ENCODE results near the gene CEMIP. TPM values are rescaled to one million over a fixed set of nuclear protein-coding genes. Genes with fewer than 3 reads are reported as not detected.

CEMIP gene
- polyA plus RNA-seq, 1 donor (not counting 4 experiments of a cell fraction or from before 2014, with no cell fraction given) = 2.3 TPM

GRCh38 chr15:80837006-80837405, 57.8 kb downstream of the CEMIP start:
- dilution Hi-C loops (cut with MboI; ENCODE audit: extremely low pct_ligation_motif_present, low sequenced_read_pairs) = no loop called here
- Histone ChIP-seq H3K27ac (ENCODE audit: control insufficient read depth, insufficient read depth, low read length) (no peak overlapping the region), H3K4me2 (ENCODE audit: control insufficient read depth, extremely low read depth, insufficient read depth, low read depth, low read length) (no peak overlapping the region), H3K79me2 (ENCODE audit: control insufficient read depth, insufficient read depth, low read length) (no peaks in the 10 kb centered on the region), H3K36me3 (ENCODE audit: control insufficient read depth in 2 of 2, extremely low read depth in 1 of 2, insufficient read depth in 2 of 2, low read length in 2 of 2) (no peaks in the 10 kb centered on the region), H3K4me3 (ENCODE audit: control insufficient read depth in 2 of 3, extremely low read depth in 1 of 3, insufficient read depth in 2 of 3, low read depth in 1 of 3, low read length in 3 of 3) (no peak overlapping the region), H3K9me3 (ENCODE audit: control insufficient read depth, low read depth, low read length) (no peaks in the 10 kb centered on the region), H3K4me1 (ENCODE audit: control insufficient read depth, extremely low read depth, insufficient read depth, low read length) (no peaks in the 10 kb centered on the region), H4K20me1 (ENCODE audit: control insufficient read depth, extremely low read depth, insufficient read depth, low read length) (no peaks in the 10 kb centered on the region), H3K27me3 (ENCODE audit: control insufficient read depth, extremely low read depth, insufficient read depth, low read length) (no peaks in the 10 kb centered on the region), H3K9me1 (ENCODE audit: control insufficient read depth, extremely low read depth, insufficient read depth, low read length) (no peaks in the 10 kb centered on the region), H3K9ac (ENCODE audit: control insufficient read depth, extremely low read depth, insufficient read depth, low read length) (no peak overlapping the region), H2AFZ (ENCODE audit: control insufficient read depth, low read length) (no peak overlapping the region)
- FAIRE-seq (no peak), DNase-seq (ENCODE audit: low read depth, low spot score) (no peak)
- TF ChIP-seq EZH2 (IDR thresholded peaks at IDR 0.05; ENCODE audit: low read length) (no peak), CTCF (optimal IDR thresholded peaks at IDR 0.05 in 1 of 3, IDR thresholded peaks at IDR 0.05 in 1 of 3, conservative IDR thresholded peaks at IDR 0.05 in 1 of 3; ENCODE audit: extremely low read depth in 1 of 3, insufficient read depth in 2 of 3, low read length in 3 of 3) (no peak)

GRCh38 chr15:80838012-80838411, 58.8 kb downstream of the CEMIP start:
- no peak overlapping the region for H3K4me2 ChIP-seq (ENCODE audit: control insufficient read depth, extremely low read depth, insufficient read depth, low read depth, low read length)
- H4K20me1 ChIP-seq (ENCODE audit: control insufficient read depth, extremely low read depth, insufficient read depth, low read length) = no peaks in the 10 kb centered on the region
- H3K27me3 ChIP-seq (ENCODE audit: control insufficient read depth, extremely low read depth, insufficient read depth, low read length) = no peaks in the 10 kb centered on the region
- no peaks in the 10 kb centered on the region for H3K9me1 ChIP-seq (ENCODE audit: control insufficient read depth, extremely low read depth, insufficient read depth, low read length)
- no peaks in the 10 kb centered on the region for H3K4me1 ChIP-seq (ENCODE audit: control insufficient read depth, extremely low read depth, insufficient read depth, low read length)
- no peaks in the 10 kb centered on the region for H3K36me3 ChIP-seq (ENCODE audit: control insufficient read depth in 2 of 2, extremely low read depth in 1 of 2, insufficient read depth in 2 of 2, low read length in 2 of 2)
- no peak overlapping the region for H3K4me3 ChIP-seq (ENCODE audit: control insufficient read depth in 2 of 3, extremely low read depth in 1 of 3, insufficient read depth in 2 of 3, low read depth in 1 of 3, low read length in 3 of 3)
- no peak overlapping the region for H3K9ac ChIP-seq (ENCODE audit: control insufficient read depth, extremely low read depth, insufficient read depth, low read length)
- dilution Hi-C loops (cut with MboI; ENCODE audit: extremely low pct_ligation_motif_present, low sequenced_read_pairs) = no loop called here
- H3K9me3 ChIP-seq (ENCODE audit: control insufficient read depth, low read depth, low read length) = no peaks in the 10 kb centered on the region
- no peaks in the 10 kb centered on the region for H3K79me2 ChIP-seq (ENCODE audit: control insufficient read depth, insufficient read depth, low read length)
- H2AFZ ChIP-seq (ENCODE audit: control insufficient read depth, low read length) = no peak overlapping the region
- no peak for DNase-seq (ENCODE audit: low read depth, low spot score)
- TF ChIP-seq EZH2 (IDR thresholded peaks at IDR 0.05; ENCODE audit: low read length) (no peak), CTCF (optimal IDR thresholded peaks at IDR 0.05 in 1 of 3, IDR thresholded peaks at IDR 0.05 in 1 of 3, conservative IDR thresholded peaks at IDR 0.05 in 1 of 3; ENCODE audit: extremely low read depth in 1 of 3, insufficient read depth in 2 of 3, low read length in 3 of 3) (no peak)
- no peak overlapping the region for H3K27ac ChIP-seq (ENCODE audit: control insufficient read depth, insufficient read depth, low read length)
- no peak for FAIRE-seq

Data from keratinocyte (primary cell).